Body of pancreas (tissue), 4 donors: ENCODE results near the gene SCFD2. TPM values are rescaled to one million over a fixed set of nuclear protein-coding genes. Genes with fewer than 3 reads are reported as not detected.
A peak's percentile ranks its signal among the peaks of the same experiment; 100 is the strongest.

Experiments
- ATAC-seq: fragments of 150-250 bp; one replicate; pipeline ENCODE4 v1.9.1; 2016
- DNase-seq, 4 donors: peaks; one replicate each; pipeline ENCODE4 v3.0.0-alpha.2; 2019
- H3K27ac ChIP-seq, 4 donors: fragments of 200-600 bp; sonication (generic); 1 replicate in 3 of 4; 2 replicates in 1 of 4; pipeline versions ENCODE4 v1.5.1 to v1.6.1; 2016 to 2019; ENCODE audit warnings: mild to moderate bottlenecking in 1 of 4, mixed read lengths in 1 of 4, moderate library complexity in 1 of 4
- H3K27me3 ChIP-seq, 2 donors: fragments of 200-600 bp; sonication (generic); one replicate each; pipeline ENCODE4 v1.6.0; 2016; ENCODE audit warnings: mild to moderate bottlenecking in 1 of 2
- H3K36me3 ChIP-seq, 2 donors: fragments of 200-600 bp; sonication (generic); replicated peaks in 1 of 2; 2 replicates each; pipeline ENCODE4 v1.5.1; 2016; ENCODE audit warnings: low read depth in 2 of 2; ENCODE audit not compliant: insufficient read depth in 1 of 2
- H3K4me1 ChIP-seq: fragments of 200-600 bp; sonication (generic); one replicate; pipeline ENCODE4 v1.6.0; 2016
- H3K4me3 ChIP-seq, 2 donors: fragments of 200-600 bp; sonication (generic); 1 replicate in 1 of 2; 2 replicates in 1 of 2; pipeline ENCODE4 v1.5.1; 2016 to 2019
- H3K9me3 ChIP-seq, 3 donors: fragments of 200-600 bp; sonication (generic); 1 replicate in 2 of 3; 2 replicates in 1 of 3; pipeline ENCODE4 v1.5.1; 2016
- POLR2A ChIP-seq, 3 donors: fragments of 450-650 bp; IDR thresholded peaks; one replicate each; pipeline ENCODE4 v1.6.1; 2016; ENCODE audit warnings: antibody characterized with exemption in 3 of 3, mild to moderate bottlenecking in 2 of 3
- WGBS, 2 donors: methylation state at CpG; one replicate each; pipeline ENCODE4 v1.1.5; 2017; 5-methylcytosine and 5-hydroxymethylcytosine counted together
- intact Hi-C: fragments of 100-400 bp; cut with DNase I; formaldehyde crosslinking; loops from one replicate; pipeline ENCODE4 v1.15.1; 2023
- total RNA-seq, 2 donors: library from RNA; depleted of rRNA; stranded (reverse); fragments of >200 nt; gene quantifications; one replicate each; pipeline ENCODE4 v1.1.0, GENCODE V29; 2016
- TF ChIP-seq, protein P1 (sequence below), 7 experiments: fragments of 450-650 bp in 4 of 7; fragments of 200-600 bp in 3 of 7; sonication (generic) in 3 of 7; IDR thresholded peaks; one replicate each; pipeline ENCODE4 v1.5.1; 2016 to 2019; ENCODE audit warnings: antibody characterized with exemption in 7 of 7

SCFD2 gene
- total RNA-seq, 2 donors from 2014 or later, result 17.9 to 53.7 TPM

DNA sequence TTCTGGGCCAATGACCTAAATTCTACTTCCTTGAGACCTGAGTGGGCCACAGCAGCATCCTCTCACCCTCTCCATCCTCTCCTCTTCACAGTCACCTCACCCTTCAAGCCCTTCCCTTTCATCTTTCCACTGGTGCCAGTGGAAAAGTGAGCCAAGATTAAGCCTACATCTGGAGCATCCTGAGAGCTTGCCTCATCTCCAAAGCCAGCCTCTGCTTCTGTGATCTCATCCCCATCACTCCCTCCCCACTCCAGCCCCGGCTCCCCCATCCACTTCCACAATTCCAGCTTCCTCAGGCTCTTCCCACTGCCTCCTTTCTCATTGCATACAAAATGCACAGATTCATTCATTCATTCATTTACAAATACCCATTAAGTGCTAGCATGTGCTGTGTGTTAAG is 513.8 kb downstream of the SCFD2 start:
- 78 to 92% methylated on average over 1 of the region's 1 CpG for WGBS, 2 donors
- no peaks in the 10 kb centered on the region for H3K9me3 ChIP-seq

DNA sequence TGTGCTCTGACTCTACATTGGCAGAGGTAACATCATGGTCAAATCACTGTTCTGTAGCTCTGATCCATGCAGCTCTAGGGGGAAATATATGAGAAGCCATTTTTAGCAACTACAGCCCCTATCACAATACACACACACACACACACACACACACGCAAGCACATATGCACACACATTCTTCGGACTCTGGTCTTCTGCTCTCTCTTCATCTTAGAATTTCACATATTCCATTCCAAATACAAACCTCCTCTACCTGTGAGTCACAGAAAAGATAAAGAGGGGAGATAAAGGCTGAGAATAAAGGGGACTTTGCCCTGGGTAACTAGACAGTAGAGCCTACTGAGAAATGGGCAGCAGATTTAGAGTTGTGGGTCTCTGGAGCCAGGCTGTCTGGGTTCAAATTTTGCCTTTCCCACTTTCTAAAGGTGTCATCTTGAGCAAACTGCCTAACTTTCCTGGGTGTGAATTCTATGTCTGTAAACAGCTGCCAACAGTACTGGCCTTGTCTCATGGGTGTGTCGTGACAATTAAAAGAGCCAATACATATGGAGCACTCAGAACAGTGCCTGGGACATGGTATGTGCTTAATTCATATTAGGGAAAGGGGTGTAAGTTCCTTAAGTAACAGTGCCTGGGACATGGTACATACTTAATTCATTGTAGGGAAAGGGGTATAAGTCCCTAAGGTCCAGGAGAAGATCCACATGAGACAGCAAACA is 515.3 kb downstream of the SCFD2 start:
- no peaks in the 10 kb centered on the region for H3K36me3 ChIP-seq
- DNase-seq (no peak), ATAC-seq (no peak)
- no peak overlapping the region for H3K4me3 ChIP-seq
- intact Hi-C loops, result no loop called here
- peaks cover 19% of the 10 kb centered on the region for H3K4me1 ChIP-seq
- TF ChIP-seq, protein P1, sequence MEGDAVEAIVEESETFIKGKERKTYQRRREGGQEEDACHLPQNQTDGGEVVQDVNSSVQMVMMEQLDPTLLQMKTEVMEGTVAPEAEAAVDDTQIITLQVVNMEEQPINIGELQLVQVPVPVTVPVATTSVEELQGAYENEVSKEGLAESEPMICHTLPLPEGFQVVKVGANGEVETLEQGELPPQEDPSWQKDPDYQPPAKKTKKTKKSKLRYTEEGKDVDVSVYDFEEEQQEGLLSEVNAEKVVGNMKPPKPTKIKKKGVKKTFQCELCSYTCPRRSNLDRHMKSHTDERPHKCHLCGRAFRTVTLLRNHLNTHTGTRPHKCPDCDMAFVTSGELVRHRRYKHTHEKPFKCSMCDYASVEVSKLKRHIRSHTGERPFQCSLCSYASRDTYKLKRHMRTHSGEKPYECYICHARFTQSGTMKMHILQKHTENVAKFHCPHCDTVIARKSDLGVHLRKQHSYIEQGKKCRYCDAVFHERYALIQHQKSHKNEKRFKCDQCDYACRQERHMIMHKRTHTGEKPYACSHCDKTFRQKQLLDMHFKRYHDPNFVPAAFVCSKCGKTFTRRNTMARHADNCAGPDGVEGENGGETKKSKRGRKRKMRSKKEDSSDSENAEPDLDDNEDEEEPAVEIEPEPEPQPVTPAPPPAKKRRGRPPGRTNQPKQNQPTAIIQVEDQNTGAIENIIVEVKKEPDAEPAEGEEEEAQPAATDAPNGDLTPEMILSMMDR (IDR thresholded peaks at IDR 0.05), result no peak
- no peak for TF ChIP-seq POLR2A (IDR thresholded peaks at IDR 0.05)
- H3K9me3 ChIP-seq, result no peaks in the 10 kb centered on the region
- H3K27ac ChIP-seq, result no peak overlapping the region
- no peaks in the 10 kb centered on the region for H3K27me3 ChIP-seq
- 53 to 59% methylated on average over 3 of the region's 3 CpGs for WGBS, 2 donors

More for the DNA sequence above, 513.8 kb downstream of the SCFD2 start:
- H3K27me3 ChIP-seq, result no peaks in the 10 kb centered on the region
- H3K36me3 ChIP-seq, result no peaks in the 10 kb centered on the region
- TF ChIP-seq POLR2A (IDR thresholded peaks at IDR 0.05), result no peak
- TF ChIP-seq, protein P1 (IDR thresholded peaks at IDR 0.05), result no peak
- DNase-seq (no peak), ATAC-seq (no peak)
- intact Hi-C loops, result no loop called here
- no peak overlapping the region for H3K27ac ChIP-seq
- H3K4me3 ChIP-seq, result no peak overlapping the region
- peaks cover 17% of the 10 kb centered on the region for H3K4me1 ChIP-seq

DNA sequence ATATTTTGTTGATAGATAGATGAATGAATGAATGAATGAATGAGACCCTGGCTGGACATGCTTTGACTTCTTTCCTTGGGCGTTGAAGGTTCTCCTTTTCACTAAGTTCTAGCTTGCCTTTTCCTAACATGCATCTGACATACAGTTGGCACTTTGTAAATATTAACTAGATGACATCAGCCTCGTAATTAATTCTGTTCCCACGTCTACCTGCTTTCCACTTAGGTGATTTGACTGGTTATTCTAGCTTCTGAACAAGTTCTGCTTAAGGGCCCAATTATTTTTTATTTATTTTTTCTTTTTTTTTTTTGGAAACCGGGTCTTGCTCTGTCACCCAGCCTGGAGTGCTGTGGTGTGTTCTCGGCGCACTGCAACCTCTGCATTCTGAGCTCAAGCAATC is 517.6 kb downstream of the SCFD2 start:
- WGBS, 2 donors, result 29 to 31% methylated on average over 6 of the region's 6 CpGs
- H3K27ac ChIP-seq, result peak overlapping the region in 3 of 4 donors; percentile 32 to 69 (median 32)
- DNase-seq (no peak), ATAC-seq (peak; percentile 86)
- TF ChIP-seq POLR2A (IDR thresholded peaks at IDR 0.05), result no peak
- TF ChIP-seq, protein P1 (IDR thresholded peaks at IDR 0.05), result no peak
- no peaks in the 10 kb centered on the region for H3K27me3 ChIP-seq
- no peaks in the 10 kb centered on the region for H3K9me3 ChIP-seq
- no peak overlapping the region for H3K4me3 ChIP-seq
- no peaks in the 10 kb centered on the region for H3K36me3 ChIP-seq
- intact Hi-C loops, result no loop called here
- peaks cover 19% of the 10 kb centered on the region for H3K4me1 ChIP-seq

DNA sequence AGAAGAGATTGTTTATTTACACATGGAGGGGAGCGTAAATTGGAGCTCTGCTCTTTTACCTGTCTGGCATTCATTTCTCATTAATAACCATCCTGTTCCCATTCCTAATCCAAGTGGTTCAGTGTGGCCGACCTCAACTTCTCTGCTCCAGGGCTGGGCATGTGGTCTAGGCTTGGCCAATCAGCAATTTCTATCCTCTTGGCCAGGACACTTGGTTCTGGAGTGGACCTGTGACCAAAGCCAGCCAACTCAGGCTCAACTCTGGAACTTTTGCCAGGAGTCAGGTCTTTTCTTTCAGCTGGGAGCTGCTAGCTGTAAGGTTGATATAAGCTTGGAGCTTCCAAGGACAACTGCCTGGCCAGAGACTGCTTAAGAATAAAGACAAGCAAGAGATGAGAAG is 519.4 kb downstream of the SCFD2 start:
- no peak for DNase-seq
- H3K27ac ChIP-seq, result peak overlapping the region in 2 of 4 donors; percentile 7 to 24
- no peak for ATAC-seq
- no peaks in the 10 kb centered on the region for H3K27me3 ChIP-seq
- intact Hi-C loops, result no loop called here
- WGBS, 2 donors, result 60 to 78% methylated on average over 2 of the region's 2 CpGs
- no peaks in the 10 kb centered on the region for H3K36me3 ChIP-seq
- no peaks in the 10 kb centered on the region for H3K9me3 ChIP-seq
- H3K4me3 ChIP-seq, result no peak overlapping the region
- TF ChIP-seq POLR2A (IDR thresholded peaks at IDR 0.05), result no peak
- TF ChIP-seq, protein P1 (IDR thresholded peaks at IDR 0.05), result no peak
- peaks cover 27% of the 10 kb centered on the region for H3K4me1 ChIP-seq

DNA sequence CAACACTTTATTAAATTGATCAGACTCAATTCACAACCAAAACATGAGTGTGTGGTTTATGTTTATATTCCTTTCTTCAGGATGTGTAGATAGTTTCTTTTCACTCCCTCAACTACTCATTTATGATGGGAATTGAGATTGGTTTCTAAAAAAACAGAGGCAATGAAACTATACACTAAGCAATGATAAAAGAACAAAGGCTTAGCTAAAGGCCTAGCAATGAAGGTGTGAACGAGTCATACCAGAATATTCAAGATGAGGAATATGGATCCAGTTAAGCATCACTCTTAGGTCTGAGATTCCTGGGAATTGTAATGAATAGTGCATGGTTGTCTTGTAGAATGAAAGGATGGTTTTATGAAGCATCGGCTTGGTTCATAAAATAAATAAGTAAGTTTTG is 521.3 kb downstream of the SCFD2 start:
- H3K4me3 ChIP-seq, result no peak overlapping the region
- H3K27me3 ChIP-seq, result no peaks in the 10 kb centered on the region
- ATAC-seq, result no peak
- WGBS, 2 donors, result 91 to 93% methylated on average over 2 of the region's 2 CpGs
- no peak overlapping the region for H3K27ac ChIP-seq
- no peaks in the 10 kb centered on the region for H3K36me3 ChIP-seq
- no peak for DNase-seq
- H3K9me3 ChIP-seq, result no peaks in the 10 kb centered on the region
- intact Hi-C loops, result no loop called here
- no peak for TF ChIP-seq POLR2A (IDR thresholded peaks at IDR 0.05)
- TF ChIP-seq, protein P1 (IDR thresholded peaks at IDR 0.05), result no peak
- H3K4me1 ChIP-seq, result peaks cover 29% of the 10 kb centered on the region
